HepG2 (cell line): ENCODE measurements around the gene GPAM. TPM values are rescaled to one million over a fixed set of nuclear protein-coding genes. Genes with fewer than 3 reads are reported as not detected.
A peak's percentile ranks its signal among the peaks of the same experiment; 100 is the strongest.

Source experiments
- ATAC-seq: fragments of 200-7000 bp; cut with Tn5 transposase; 3 replicates; pipeline ENCODE4 v1.9.1; 2020; ENCODE audit warnings: mild to moderate bottlenecking, moderate library complexity
- BruUV-seq: library from RNA; stranded (reverse); fragments of 400-500 nt; replicated peaks from 2 replicates; lab custom pipeline; 2021; lab: Mats Ljungman, UMichigan
- CTCF ChIA-PET: fragments of 300-600 bp; formaldehyde crosslinking; extraction: SDS; loops from one replicate; lab custom pipeline; 2021; ENCODE audit warnings: low total read pairs, inconsistent platforms, low intra/inter-chr PET ratio; lab: Yijun Ruan, JAX
- POLR2A ChIA-PET: fragments of 350-600 bp; sonication (Branson Sonifier 250); formaldehyde crosslinking; loops from one replicate; lab custom pipeline; 2020; ENCODE audit warnings: antibody characterized with exemption, inconsistent platforms; lab: Yijun Ruan, JAX
- DNase-seq: peaks from one replicate; pipeline ENCODE4 v3.0.0-alpha.2; 2015; ENCODE audit warnings: low spot score
- FAIRE-seq: peaks from 3 replicates; lab custom pipeline; 2011; peaks lifted over from hg19 to GRCh38; lab: Jason Lieb, UNC
- H2AFZ ChIP-seq: one replicate; pipeline ENCODE4 v1.6.1; 2011; ENCODE audit warnings: low read length, inconsistent platforms
- H3K27ac ChIP-seq: fragments of 300-600 bp; 3 replicates; pipeline ENCODE4 v1.8.0; 2011; ENCODE audit warnings: mixed run types, mild to moderate bottlenecking, mixed read lengths, low read length, inconsistent platforms; ENCODE audit not compliant: insufficient read depth; ENCODE audit errors: extremely low read length
- H3K27me3 ChIP-seq, 2 experiments: fragments of 200-600 bp in 1 of 2; 2 replicates in 1 of 2; 3 replicates in 1 of 2; pipeline versions ENCODE4 v1.6.0 to v1.8.0; 2011; ENCODE audit warnings: low read length in 2 of 2, mild to moderate bottlenecking in 2 of 2, moderate library complexity in 2 of 2, inconsistent platforms in 1 of 2; ENCODE audit not compliant: insufficient read depth in 2 of 2, control insufficient read depth in 1 of 2
- H3K36me3 ChIP-seq, 2 experiments: fragments of 200-600 bp in 1 of 2; replicated peaks in 1 of 2; 2 replicates in 1 of 2; 3 replicates in 1 of 2; pipeline versions ENCODE4 v1.5.1 to v1.8.0; 2011; ENCODE audit warnings: low read length in 2 of 2, inconsistent platforms in 1 of 2; ENCODE audit not compliant: insufficient read depth in 2 of 2, control insufficient read depth in 1 of 2
- H3K4me1 ChIP-seq: 2 replicates; pipeline ENCODE4 v1.5.1; 2012; ENCODE audit warnings: low read length, inconsistent platforms; ENCODE audit not compliant: insufficient read depth
- H3K4me2 ChIP-seq: 2 replicates; pipeline ENCODE4 v1.6.0; 2011; ENCODE audit warnings: low read depth, low read length, inconsistent platforms
- H3K4me3 ChIP-seq, 3 experiments: fragments of 200-600 bp in 1 of 3; sonication (generic), shearing (Covaris generic) in 1 of 3; replicated peaks in 1 of 3; 2 replicates each; pipeline ENCODE4 v1.5.1; 2011 to 2016; ENCODE audit warnings: low read length in 3 of 3, inconsistent platforms in 2 of 3, low read depth in 2 of 3, mild to moderate bottlenecking in 2 of 3, control low read depth in 1 of 3, mixed read lengths in 1 of 3; ENCODE audit not compliant: insufficient read depth in 1 of 3
- H3K79me2 ChIP-seq: one replicate; pipeline ENCODE4 v1.6.1; 2011; ENCODE audit warnings: low read length, inconsistent platforms; ENCODE audit not compliant: insufficient read depth
- H3K9ac ChIP-seq: 2 replicates; pipeline ENCODE4 v1.6.0; 2011; ENCODE audit warnings: mild to moderate bottlenecking, low read depth, low read length, inconsistent platforms; ENCODE audit not compliant: insufficient read depth
- H3K9me3 ChIP-seq: 2 replicates; pipeline ENCODE4 v1.5.1; 2012; ENCODE audit warnings: mild to moderate bottlenecking, low read length
- H4K20me1 ChIP-seq: 2 replicates; pipeline ENCODE4 v1.6.0; 2011; ENCODE audit warnings: inconsistent platforms, mild to moderate bottlenecking, low read length, moderate library complexity; ENCODE audit not compliant: insufficient read depth
- CCDC6 ChIP-seq: sonication (generic); formaldehyde crosslinking; IDR thresholded peaks from 2 replicates; pipeline ENCODE4 v1.8.1; 2022; ENCODE audit warnings: mild to moderate bottlenecking, missing genetic modification reagents, moderate library complexity
- KDM1A ChIP-seq: IDR thresholded peaks from 2 replicates; pipeline ENCODE4 v1.6.1; 2016; ENCODE audit warnings: missing compliant biosample characterization
- KDM2A ChIP-seq: sonication (generic); formaldehyde crosslinking; IDR thresholded peaks from 2 replicates; pipeline ENCODE4 v1.4.0; 2020; ENCODE audit warnings: low read depth, missing genetic modification reagents, borderline replicate concordance
- MEIS2 ChIP-seq: sonication (generic); formaldehyde crosslinking; IDR thresholded peaks from 2 replicates; pipeline ENCODE4 v1.9.0; 2021; ENCODE audit warnings: mild to moderate bottlenecking, missing genetic modification reagents
- POGK ChIP-seq: sonication (generic); formaldehyde crosslinking; conservative IDR thresholded peaks from 2 replicates; pipeline ENCODE4 v1.8.0; 2022; ENCODE audit warnings: mild to moderate bottlenecking, moderate library complexity, missing genetic modification reagents
- ZNF230 ChIP-seq: sonication (generic); formaldehyde crosslinking; IDR thresholded peaks from 2 replicates; pipeline ENCODE4 v1.4.0; 2020; ENCODE audit warnings: mild to moderate bottlenecking, missing genetic modification reagents
- ZNF331 ChIP-seq: sonication (generic); formaldehyde crosslinking; IDR thresholded peaks from 2 replicates; pipeline ENCODE4 v1.4.0; 2020; ENCODE audit warnings: missing genetic modification reagents
- WGBS: methylation state at CpG from one replicate; pipeline ENCODE4 v1.1.6; 2017; ENCODE audit warnings: low lambda C conversion rate; 5-methylcytosine and 5-hydroxymethylcytosine counted together
- in situ Hi-C: cut with HindIII; loops from 2 replicates; pipeline ENCODE4 v1.10.0; 2017; ENCODE audit warnings: low pct_unique_long_range_greater_than_20kb; ENCODE audit not compliant: extremely low pct_ligation_motif_present
- intact Hi-C: fragments of 100-400 bp; cut with micrococcal nuclease; formaldehyde crosslinking; loops from one replicate; pipeline ENCODE4 v1.10.0; 2022; ENCODE audit not compliant: unreplicated experiment
- polyA plus RNA-seq, 8 experiments: library from polyadenylated mRNA; depleted of rRNA in 3 of 8; stranded (reverse) in 7 of 8; unstranded in 1 of 8; fragments of >200 nt; fragmentation: Illumina TruSeq in 4 of 8; extraction: Trizol in 4 of 8; gene quantifications; 2 replicates each; pipeline versions ENCODE4 v1.2.1 to v1.2.3, GENCODE V29; 2011 to 2016; ENCODE audit warnings: low read depth in 4 of 8, missing spikeins in 1 of 8, mixed read lengths in 1 of 8; ENCODE audit not compliant: insufficient read depth in 1 of 8
- total RNA-seq, 5 experiments: library from RNA; depleted of rRNA; stranded (reverse); fragments of >200 nt; fragmentation: Illumina TruSeq; extraction: Trizol; gene quantifications; 2 replicates each; pipeline ENCODE4 v1.2.3, GENCODE V29; 2016; ENCODE audit warnings: low read depth in 1 of 5

Gene GPAM
- total and polyA plus RNA-seq, 2 of the 13 experiments (the other 11 are each of a cell fraction or from before 2014, with no cell fraction given): 36.8 to 140 TPM

DNA sequence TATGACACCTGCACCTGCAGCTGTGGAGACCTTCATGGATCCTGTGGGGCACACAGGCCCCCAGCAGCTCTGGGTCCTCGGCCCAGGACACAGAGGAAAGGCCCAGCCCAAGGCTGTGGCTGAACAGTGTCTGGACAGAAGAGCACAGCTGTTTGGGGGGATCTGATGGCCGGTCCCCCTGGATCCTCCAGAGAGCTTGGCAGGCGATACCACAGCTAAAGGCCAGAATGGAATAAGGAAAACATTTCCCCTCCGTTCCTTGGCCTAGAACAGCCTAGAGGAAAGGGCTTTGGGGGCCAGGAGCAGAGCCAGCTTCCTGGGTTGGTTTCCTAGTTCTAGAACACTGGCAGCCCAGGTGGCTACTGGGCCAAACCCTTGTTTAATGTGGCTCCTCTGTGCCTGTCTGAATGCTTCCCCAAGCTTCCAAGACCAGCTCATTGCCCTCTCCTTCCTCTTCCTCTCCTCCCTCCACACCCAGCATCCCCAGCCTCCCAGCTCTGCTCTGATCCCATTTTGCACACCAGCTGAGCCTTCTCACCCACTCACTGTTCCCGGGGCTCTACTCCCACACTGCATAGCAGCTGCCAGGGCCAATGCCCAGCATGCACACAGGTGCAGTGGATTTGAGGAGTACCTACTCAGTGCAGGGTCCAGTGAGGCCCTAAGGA, 46.9 kb downstream of the GPAM start:
- TF ChIP-seq POGK (CRISPR knock-in tag): no peak
- no peak for TF ChIP-seq ZNF331 (CRISPR knock-in tag)
- TF ChIP-seq CCDC6 (CRISPR knock-in tag): no peak
- 0 out of 2 replicates have a peak, but pooled peaks have one; percentile 4 for TF ChIP-seq ZNF230 (CRISPR knock-in tag)
- TF ChIP-seq KDM1A (CRISPR knock-in tag): no peak
- 0 out of 2 replicates have a peak, but pooled peaks have one; percentile 4 for TF ChIP-seq KDM2A (CRISPR knock-in tag)
- no peak for TF ChIP-seq MEIS2
- no peak for FAIRE-seq
- no peak for ATAC-seq
- no peak overlapping the region for H3K9ac ChIP-seq
- no peak for DNase-seq
- no peaks in the 10 kb centered on the region for H3K4me1 ChIP-seq
- H3K36me3 ChIP-seq: peaks cover 2 to 32% of the 10 kb centered on the region in 2 experiments; a peak in 4 of 5 replicates
- POLR2A ChIA-PET: interaction anchor here (0.6 to 2.7 kb wide), 3 partner anchors 8 to 380 kb away, joined by 3 to 6 read pairs (median 3); no protein-coding TSS in a partner anchor
- no peaks in the 10 kb centered on the region for H4K20me1 ChIP-seq
- CTCF ChIA-PET: interaction anchor here (0.8 to 1.2 kb wide), 4 partner anchors 22 to 380 kb away, joined by 3 to 8 read pairs (median 4); no protein-coding TSS in a partner anchor
- H3K27me3 ChIP-seq: no peaks in the 10 kb centered on the region
- no peak overlapping the region for H3K27ac ChIP-seq
- intact Hi-C loops: loop anchor here (5.0 kb wide), 1 partner anchor 379 kb away; no protein-coding TSS in a partner anchor
- H3K4me3 ChIP-seq: no peak overlapping the region
- no peaks in the 10 kb centered on the region for H3K79me2 ChIP-seq
- 88% methylated on average over 4 of the region's 5 CpGs for WGBS
- no peak overlapping the region for H2AFZ ChIP-seq
- no peak overlapping the region for H3K4me2 ChIP-seq
- in situ Hi-C loops: loop anchor here (5.0 to 25.0 kb wide), 3 partner anchors 176 to 382 kb away; partner anchors contain the start of genes VTI1A and ZDHHC6
- no peaks in the 10 kb centered on the region for H3K9me3 ChIP-seq
- BruUV-seq: no TSS peak
